ENCODE results near the gene CYBC1. TPM values are rescaled to one million over a fixed set of nuclear protein-coding genes. Genes with fewer than 3 reads are reported as not detected.

Gene CYBC1
- total RNA-seq, 1 donor from 2014 or later, result 372 TPM

DNA sequence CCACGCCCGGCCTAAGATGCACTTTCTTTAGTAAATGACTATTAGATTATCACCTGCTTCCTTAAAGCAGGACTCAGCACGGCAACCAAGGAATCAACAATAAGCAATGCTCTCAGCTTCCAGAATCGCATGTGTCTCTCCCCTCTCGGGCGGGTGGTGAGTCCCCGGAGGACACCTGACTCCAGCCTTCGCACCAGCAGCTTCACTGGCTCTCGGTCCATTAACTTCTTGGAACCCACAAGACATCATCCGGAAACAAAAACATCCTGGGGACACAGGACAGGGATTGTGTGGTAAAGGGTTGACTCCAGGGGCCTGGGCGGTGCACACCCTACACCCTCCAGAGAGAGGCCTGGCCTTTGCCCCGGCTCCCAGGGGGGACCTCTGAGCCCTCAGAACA, 56.3 kb downstream of the CYBC1 start:
- intact Hi-C loops (cut with micrococcal nuclease), result no loop called here

DNA sequence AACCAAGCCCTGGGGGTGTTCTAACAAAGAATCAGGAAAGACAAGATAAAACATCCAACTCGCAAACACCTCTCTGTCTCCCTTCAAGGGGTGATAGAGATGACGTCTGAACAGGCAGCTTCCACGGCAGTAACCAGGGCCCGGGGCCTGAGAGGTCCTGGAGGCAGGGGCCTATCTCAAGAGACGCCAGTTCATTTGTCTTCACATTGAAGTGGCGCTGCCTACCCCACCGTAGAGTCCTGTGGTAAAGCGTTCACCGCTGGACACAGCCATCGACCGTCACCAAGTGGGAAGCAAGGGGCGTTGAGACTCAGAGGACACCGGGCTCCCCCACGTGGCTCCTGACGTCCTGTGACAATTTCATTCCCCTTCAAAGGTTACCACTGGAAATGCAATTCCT, 57.6 kb downstream of the CYBC1 start:
- intact Hi-C loops (cut with micrococcal nuclease), result no loop called here

Other genes starting within 250 kb of the CYBC1 start
- 75.3 and 77.8 TPM in 2 replicates for gene CCDC57, start 237.9 kb downstream of the CYBC1 start, total RNA-seq
- 142 TPM in 2 replicates for gene SLC16A3, start 221.7 kb downstream of the CYBC1 start, total RNA-seq
- 160 and 167 TPM in 2 replicates for gene CSNK1D, start 177.1 kb downstream of the CYBC1 start, total RNA-seq
- 398 and 405 TPM in 2 replicates for gene CD7, start 133.1 kb downstream of the CYBC1 start, total RNA-seq
- 9.9 and 12.2 TPM in 2 replicates for gene SECTM1, start 117.0 kb downstream of the CYBC1 start, total RNA-seq
- gene TEX19, start 91.5 kb downstream of the CYBC1 start, total RNA-seq, result 0.10 TPM in 1 of 2 replicates, not detected in the other
- 0.15 TPM in 1 of 2 replicates, not detected in the other for gene UTS2R, start 79.0 kb downstream of the CYBC1 start, total RNA-seq
- 59.1 and 60.3 TPM in 2 replicates for gene HEXD, start 32.4 kb downstream of the CYBC1 start, total RNA-seq
- 24.7 and 29.2 TPM in 2 replicates for gene OGFOD3, start 32.2 kb downstream of the CYBC1 start, total RNA-seq
- 168 and 184 TPM in 2 replicates for gene NARF, start 8.0 kb upstream of the CYBC1 start, total RNA-seq
- 70.6 and 73.0 TPM in 2 replicates for gene FOXK2, start 69.0 kb upstream of the CYBC1 start, total RNA-seq
- gene WDR45B, start 197.7 kb upstream of the CYBC1 start, total RNA-seq, result 37.0 and 43.7 TPM in 2 replicates
- gene RAB40B, start 247.9 kb upstream of the CYBC1 start, total RNA-seq, result 1.8 and 2.0 TPM in 2 replicates

Measured in T-helper 1 cell treated with Interleukin-12 subunit alpha and Interleukin-12 subunit beta and Interleukin-4 antibody, amounts not matched to agents 30 ng/mL and 1 ng/mL, for 36 hours (primary cell).